Trophoblast cell (in vitro differentiated cells and primary cell): ENCODE data around the gene MICALL2.

Experiments used
- DNase-seq, 2 donors: peaks; one replicate each; pipeline ENCODE4 v3.0.0-alpha.2; 2016
- H2AFZ ChIP-seq: 2 replicates; pipeline ENCODE4 v1.6.1; 2013; ENCODE audit warnings: low read length, moderate library complexity, mild to moderate bottlenecking; ENCODE audit not compliant: insufficient read depth, poor library complexity
- H2AK5ac ChIP-seq: 2 replicates; pipeline ENCODE4 v1.6.1; 2013; ENCODE audit warnings: mild to moderate bottlenecking, low read length
- H2BK120ac ChIP-seq: 2 replicates; pipeline ENCODE4 v1.6.1; 2013; ENCODE audit warnings: low read length, mild to moderate bottlenecking, moderate library complexity; ENCODE audit not compliant: insufficient read depth, poor library complexity
- H2BK12ac ChIP-seq: 2 replicates; pipeline ENCODE4 v1.6.1; 2013; ENCODE audit warnings: mild to moderate bottlenecking, low read length, moderate library complexity
- H2BK5ac ChIP-seq: 2 replicates; pipeline ENCODE4 v1.6.1; 2013; ENCODE audit warnings: low read length, low read depth, moderate library complexity, mild to moderate bottlenecking; ENCODE audit not compliant: poor library complexity
- H3K14ac ChIP-seq: 2 replicates; pipeline ENCODE4 v1.6.1; 2013; ENCODE audit warnings: mild to moderate bottlenecking, low read length
- H3K18ac ChIP-seq: 2 replicates; pipeline ENCODE4 v1.6.1; 2013; ENCODE audit warnings: mild to moderate bottlenecking, low read length
- H3K23ac ChIP-seq: 2 replicates; pipeline ENCODE4 v1.6.1; 2013; ENCODE audit warnings: low read length
- H3K27ac ChIP-seq: 2 replicates; pipeline ENCODE4 v1.5.1; 2013; ENCODE audit warnings: low read depth, mild to moderate bottlenecking, inconsistent platforms, low read length, moderate library complexity
- H3K27me3 ChIP-seq: 2 replicates; pipeline ENCODE4 v1.6.1; 2013; ENCODE audit warnings: inconsistent platforms, mild to moderate bottlenecking, low read length, moderate library complexity; ENCODE audit not compliant: insufficient read depth
- H3K36me3 ChIP-seq, 2 experiments: 1 replicate in 1 of 2; 2 replicates in 1 of 2; pipeline ENCODE4 v1.6.1; 2013; ENCODE audit warnings: low read length in 2 of 2, mild to moderate bottlenecking in 2 of 2, moderate library complexity in 1 of 2; ENCODE audit not compliant: insufficient read depth in 2 of 2, control insufficient read depth in 1 of 2
- H3K4ac ChIP-seq: 2 replicates; pipeline ENCODE4 v1.6.1; 2013; ENCODE audit warnings: low read depth, mild to moderate bottlenecking, low read length, moderate library complexity
- H3K4me1 ChIP-seq, 2 experiments: 1 replicate in 1 of 2; 2 replicates in 1 of 2; pipeline ENCODE4 v1.6.1; 2013; ENCODE audit warnings: low read length in 2 of 2, mild to moderate bottlenecking in 2 of 2, moderate library complexity in 1 of 2; ENCODE audit not compliant: insufficient read depth in 2 of 2, control insufficient read depth in 1 of 2
- H3K4me2 ChIP-seq: 2 replicates; pipeline ENCODE4 v1.6.1; 2013; ENCODE audit warnings: inconsistent platforms, mild to moderate bottlenecking, low read length, moderate library complexity
- H3K4me3 ChIP-seq: 2 replicates; pipeline ENCODE4 v1.5.1; 2013; ENCODE audit warnings: mild to moderate bottlenecking, low read depth, low read length, inconsistent platforms
- H3K79me1 ChIP-seq: one replicate; pipeline ENCODE4 v1.6.1; 2013; ENCODE audit warnings: low read length
- H3K79me2 ChIP-seq: 2 replicates; pipeline ENCODE4 v1.6.1; 2013; ENCODE audit warnings: low read length, mild to moderate bottlenecking; ENCODE audit not compliant: control insufficient read depth, insufficient read depth, poor library complexity
- H3K9ac ChIP-seq: 2 replicates; pipeline ENCODE4 v1.6.1; 2013; ENCODE audit warnings: mild to moderate bottlenecking, low read length
- H3K9me3 ChIP-seq: 2 replicates; pipeline ENCODE4 v1.6.1; 2013; ENCODE audit warnings: low read depth, mild to moderate bottlenecking, control low read depth, inconsistent platforms, low read length; ENCODE audit not compliant: insufficient read depth
- H4K12ac ChIP-seq: 2 replicates; pipeline ENCODE4 v1.6.1; 2013; ENCODE audit warnings: low read depth, mild to moderate bottlenecking, low read length, moderate library complexity
- H4K8ac ChIP-seq: 2 replicates; pipeline ENCODE4 v1.6.1; 2013; ENCODE audit warnings: low read depth, mild to moderate bottlenecking, low read length, moderate library complexity
- H4K91ac ChIP-seq: one replicate; pipeline ENCODE4 v1.6.1; 2013; ENCODE audit warnings: low read depth, mild to moderate bottlenecking, low read length, moderate library complexity
- WGBS: extraction: QIAGEN DNeasy Blood & Tissue Kit; methylation state at CpG from one replicate; pipeline ENCODE4 v1.1.7; 2013; ENCODE audit warnings: missing lambda C conversion rate; ENCODE audit not compliant: insufficient read length, insufficient coverage; ENCODE audit errors: extremely low coverage; 5-methylcytosine and 5-hydroxymethylcytosine counted together

The MICALL2 gene

GRCh38 chr7:1486571-1486970 lies 27.3 kb upstream of the MICALL2 start:
- Histone ChIP-seq H4K12ac (no peak overlapping the region), H3K36me3 (peaks cover 92% of the 10 kb centered on the region in 2 experiments), H3K9me3 (peaks cover 2% of the 10 kb centered on the region), H3K27ac (no peak overlapping the region), H2BK12ac (no peak overlapping the region), H3K79me1 (no peaks in the 10 kb centered on the region), H3K27me3 (no peaks in the 10 kb centered on the region), H3K79me2 (no peaks in the 10 kb centered on the region), H4K91ac (no peak overlapping the region), H3K4me1 (no peaks in the 10 kb centered on the region), H3K18ac (no peak overlapping the region), H3K4me3 (no peak overlapping the region), H3K4ac (no peak overlapping the region), H4K8ac (no peak overlapping the region), H3K14ac (no peak overlapping the region), H3K9ac (no peak overlapping the region), H2BK5ac (no peak overlapping the region), H2AK5ac (no peak overlapping the region), H3K23ac (no peak overlapping the region), H3K4me2 (no peak overlapping the region), H2AFZ (no peak overlapping the region), H2BK120ac (no peak overlapping the region)
- no peak for DNase-seq
- no CpG with 5 or more reads among the region's 23 CpGs for WGBS

GRCh38 chr7:1485156-1485555 lies 25.9 kb upstream of the MICALL2 start:
- Histone ChIP-seq H3K14ac (no peak overlapping the region), H2AFZ (no peak overlapping the region), H3K27ac (no peak overlapping the region), H3K79me2 (no peaks in the 10 kb centered on the region), H4K12ac (no peak overlapping the region), H3K23ac (no peak overlapping the region), H3K36me3 (peaks cover 92 to 95% of the 10 kb centered on the region in 2 experiments), H3K79me1 (no peaks in the 10 kb centered on the region), H4K91ac (no peak overlapping the region), H3K27me3 (no peaks in the 10 kb centered on the region), H4K8ac (no peak overlapping the region), H2AK5ac (no peak overlapping the region), H3K4me2 (no peak overlapping the region), H3K18ac (no peak overlapping the region), H3K4me1 (no peaks in the 10 kb centered on the region), H2BK12ac (no peak overlapping the region), H3K4me3 (no peak overlapping the region), H2BK120ac (no peak overlapping the region), H2BK5ac (no peak overlapping the region), H3K9me3 (peaks cover 2% of the 10 kb centered on the region), H3K4ac (no peak overlapping the region), H3K9ac (no peak overlapping the region)
- no CpG with 5 or more reads among the region's 19 CpGs for WGBS
- no peak for DNase-seq

GRCh38 chr7:1484569-1484968 lies 25.3 kb upstream of the MICALL2 start:
- no peak for DNase-seq
- Histone ChIP-seq H3K27me3 (no peaks in the 10 kb centered on the region), H3K4me1 (no peaks in the 10 kb centered on the region), H4K91ac (no peak overlapping the region), H4K8ac (no peak overlapping the region), H3K36me3 (peaks cover 93 to 95% of the 10 kb centered on the region in 2 experiments), H3K4me3 (no peak overlapping the region), H3K14ac (no peak overlapping the region), H3K9me3 (peaks cover 1% of the 10 kb centered on the region), H3K27ac (no peak overlapping the region), H2AFZ (no peak overlapping the region), H2AK5ac (no peak overlapping the region), H3K18ac (no peak overlapping the region), H2BK120ac (no peak overlapping the region), H3K9ac (no peak overlapping the region), H3K4ac (no peak overlapping the region), H3K23ac (no peak overlapping the region), H2BK5ac (no peak overlapping the region), H3K79me2 (no peaks in the 10 kb centered on the region), H4K12ac (no peak overlapping the region), H2BK12ac (no peak overlapping the region), H3K4me2 (no peak overlapping the region), H3K79me1 (no peaks in the 10 kb centered on the region)
- no CpG with 5 or more reads among the region's 12 CpGs for WGBS

DNA sequence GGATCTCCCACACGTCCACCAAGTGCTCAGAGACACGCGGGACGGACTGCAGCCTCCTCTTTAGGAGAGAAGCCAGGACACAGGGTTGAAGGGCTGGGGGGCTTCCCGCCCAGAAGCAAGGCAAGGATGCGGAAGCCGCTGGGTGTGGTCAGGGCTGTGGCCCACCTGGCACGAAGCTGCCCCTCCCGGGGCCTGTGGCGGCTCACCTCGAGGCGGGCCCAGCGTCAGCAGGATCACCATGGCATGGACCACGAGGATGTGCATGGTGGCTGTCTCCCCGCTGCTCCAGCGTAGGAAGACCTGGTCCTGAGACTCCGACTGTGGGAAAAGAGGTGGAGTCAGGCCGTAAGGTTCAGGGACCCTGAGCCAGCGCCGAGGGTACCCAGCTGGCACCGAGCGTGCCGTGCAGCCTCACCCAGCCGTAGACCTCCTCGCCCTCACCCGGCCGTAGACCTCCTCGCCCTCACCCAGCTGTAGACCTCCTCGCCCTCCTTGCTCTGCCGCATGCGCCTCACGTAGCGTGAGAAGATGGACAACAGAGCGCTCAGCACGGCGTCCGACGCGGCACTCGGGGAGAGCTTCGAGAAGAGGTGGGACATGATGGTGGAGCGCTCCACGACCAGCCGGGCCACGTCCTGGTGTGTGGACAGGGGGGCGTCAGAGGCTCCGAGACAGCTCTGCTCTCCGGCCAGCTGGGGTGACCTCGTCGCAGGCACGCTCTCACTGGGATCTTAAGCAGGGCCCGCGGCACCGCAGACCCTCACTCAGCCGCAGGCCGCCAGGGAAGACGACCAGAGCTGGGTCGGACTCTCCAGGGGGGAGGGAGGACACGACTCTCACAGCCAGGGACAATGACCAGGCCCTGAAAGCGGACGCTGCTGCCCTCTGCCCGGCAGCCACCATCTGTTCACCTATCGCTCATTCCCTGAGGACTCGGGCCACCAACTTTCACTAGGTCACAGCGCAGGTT lies 24.6 kb upstream of the MICALL2 start:
- H2AFZ ChIP-seq, result no peak overlapping the region
- H2BK12ac ChIP-seq, result no peak overlapping the region
- no peak overlapping the region for H2BK120ac ChIP-seq
- H3K79me1 ChIP-seq, result no peaks in the 10 kb centered on the region
- H4K91ac ChIP-seq, result no peak overlapping the region
- H3K4ac ChIP-seq, result no peak overlapping the region
- no peak overlapping the region for H3K23ac ChIP-seq
- H3K4me3 ChIP-seq, result no peak overlapping the region
- H3K4me1 ChIP-seq, result no peaks in the 10 kb centered on the region
- no peak overlapping the region for H4K8ac ChIP-seq
- no peak overlapping the region for H2BK5ac ChIP-seq
- no peaks in the 10 kb centered on the region for H3K27me3 ChIP-seq
- peaks cover 2% of the 10 kb centered on the region for H3K9me3 ChIP-seq
- peaks cover 93 to 95% of the 10 kb centered on the region in 2 experiments for H3K36me3 ChIP-seq
- no peak overlapping the region for H4K12ac ChIP-seq
- H3K18ac ChIP-seq, result no peak overlapping the region
- H3K27ac ChIP-seq, result no peak overlapping the region
- DNase-seq, result no peak
- no peak overlapping the region for H2AK5ac ChIP-seq
- no peaks in the 10 kb centered on the region for H3K79me2 ChIP-seq
- no peak overlapping the region for H3K9ac ChIP-seq
- H3K4me2 ChIP-seq, result no peak overlapping the region
- no CpG with 5 or more reads among the region's 65 CpGs for WGBS
- no peak overlapping the region for H3K14ac ChIP-seq
